Transverse colon (tissue), 3 donors: ENCODE data around the gene TCF3.

Source experiments
- EP300 ChIP-seq: sonication (generic); formaldehyde crosslinking; IDR thresholded peaks from one replicate; pipeline ENCODE4 v1.6.1; 2017; ENCODE audit warnings: antibody characterized with exemption, low read depth
- POLR2A ChIP-seq: fragments of 450-650 bp; IDR thresholded peaks from one replicate; pipeline ENCODE4 v1.6.1; 2016; ENCODE audit warnings: antibody characterized with exemption, mild to moderate bottlenecking, moderate library complexity
- TF ChIP-seq, protein P1 (sequence below), 5 experiments: fragments of 200-600 bp in 3 of 5; fragments of 450-650 bp in 2 of 5; sonication (generic) in 3 of 5; IDR thresholded peaks; 1 replicate in 2 of 5; 2 replicates in 3 of 5; pipeline ENCODE4 v1.5.1; 2016 to 2017; ENCODE audit warnings: antibody characterized with exemption in 5 of 5, inconsistent platforms in 3 of 5, mild to moderate bottlenecking in 2 of 5, moderate library complexity in 1 of 5

GRCh38 chr19:1609680-1610474, 42.5 kb downstream of the TCF3 start:
- TF ChIP-seq, protein P1, sequence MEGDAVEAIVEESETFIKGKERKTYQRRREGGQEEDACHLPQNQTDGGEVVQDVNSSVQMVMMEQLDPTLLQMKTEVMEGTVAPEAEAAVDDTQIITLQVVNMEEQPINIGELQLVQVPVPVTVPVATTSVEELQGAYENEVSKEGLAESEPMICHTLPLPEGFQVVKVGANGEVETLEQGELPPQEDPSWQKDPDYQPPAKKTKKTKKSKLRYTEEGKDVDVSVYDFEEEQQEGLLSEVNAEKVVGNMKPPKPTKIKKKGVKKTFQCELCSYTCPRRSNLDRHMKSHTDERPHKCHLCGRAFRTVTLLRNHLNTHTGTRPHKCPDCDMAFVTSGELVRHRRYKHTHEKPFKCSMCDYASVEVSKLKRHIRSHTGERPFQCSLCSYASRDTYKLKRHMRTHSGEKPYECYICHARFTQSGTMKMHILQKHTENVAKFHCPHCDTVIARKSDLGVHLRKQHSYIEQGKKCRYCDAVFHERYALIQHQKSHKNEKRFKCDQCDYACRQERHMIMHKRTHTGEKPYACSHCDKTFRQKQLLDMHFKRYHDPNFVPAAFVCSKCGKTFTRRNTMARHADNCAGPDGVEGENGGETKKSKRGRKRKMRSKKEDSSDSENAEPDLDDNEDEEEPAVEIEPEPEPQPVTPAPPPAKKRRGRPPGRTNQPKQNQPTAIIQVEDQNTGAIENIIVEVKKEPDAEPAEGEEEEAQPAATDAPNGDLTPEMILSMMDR (IDR thresholded peaks at IDR 0.05), result no peak
- TF ChIP-seq POLR2A (no peak), EP300 (no peak)
